Right ventricle myocardium superior (tissue), 1 donor: ENCODE measurements around the gene KRTAP20-3. TPM values are rescaled to one million over a fixed set of nuclear protein-coding genes. Genes with fewer than 3 reads are reported as not detected.

Source experiments
- ATAC-seq: fragments of 200-7000 bp; cut with Tn5 transposase; one replicate; pipeline ENCODE4 v1.9.1; 2020; ENCODE audit warnings: mild to moderate bottlenecking; ENCODE audit not compliant: poor library complexity
- DNase-seq: peaks from one replicate; pipeline ENCODE4 v3.0.0-alpha.2; 2020
- intact Hi-C: fragments of 100-400 bp; cut with DNase I; formaldehyde crosslinking; loops from one replicate; pipeline ENCODE4 v1.11.2; 2022
- total RNA-seq: library from RNA; stranded (reverse); fragmentation: NEBNext Ultra II Directional; extraction: Animal tissue kit (Norgen Biotek cat#: 25700); gene quantifications from one replicate; pipeline ENCODE4 v1.2.1, GENCODE V29; 2021
- donor health status: DM: no; HTN: yes; CAD: no; lungs with severe emphysema.

KRTAP20-3 gene
- total RNA-seq, 1 donor from 2014 or later = not detected

DNA sequence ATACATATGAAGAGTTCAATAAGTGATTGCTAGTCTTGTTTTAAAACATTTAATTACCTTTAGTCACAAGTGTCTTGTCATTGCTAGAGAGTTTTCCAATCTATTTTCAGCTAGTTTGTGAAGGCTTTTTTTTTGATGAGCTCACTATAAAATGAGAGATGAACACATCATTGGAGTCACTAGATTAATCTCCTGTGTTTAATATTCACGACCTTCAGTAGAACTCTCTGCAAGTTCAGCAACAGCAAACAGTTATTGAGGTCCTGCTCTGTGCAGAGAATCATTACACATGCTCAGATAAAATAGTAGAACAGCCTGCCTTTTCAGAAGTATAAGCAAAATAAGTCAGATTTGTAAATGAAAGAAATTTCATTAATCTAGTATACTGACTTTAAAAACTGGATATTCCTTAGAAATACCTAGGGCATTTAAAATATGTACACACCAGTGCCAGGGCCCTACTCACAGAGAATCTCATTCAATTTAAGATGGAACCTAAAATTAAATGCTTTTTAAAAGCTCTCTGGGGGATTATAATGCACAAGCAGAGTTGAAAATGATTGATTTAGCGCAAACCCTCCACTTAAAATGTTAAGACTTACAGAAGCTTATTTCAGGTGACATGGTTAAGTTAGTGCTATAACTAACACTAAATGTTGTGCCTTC lies 30.5 kb downstream of the KRTAP20-3 start:
- DNase-seq (no peak), ATAC-seq (no peak)
- intact Hi-C loops = no loop called here

GRCh38 chr21:30674312-30674711 lies 31.6 kb downstream of the KRTAP20-3 start:
- DNase-seq (no peak), ATAC-seq (no peak)
- intact Hi-C loops = no loop called here

DNA sequence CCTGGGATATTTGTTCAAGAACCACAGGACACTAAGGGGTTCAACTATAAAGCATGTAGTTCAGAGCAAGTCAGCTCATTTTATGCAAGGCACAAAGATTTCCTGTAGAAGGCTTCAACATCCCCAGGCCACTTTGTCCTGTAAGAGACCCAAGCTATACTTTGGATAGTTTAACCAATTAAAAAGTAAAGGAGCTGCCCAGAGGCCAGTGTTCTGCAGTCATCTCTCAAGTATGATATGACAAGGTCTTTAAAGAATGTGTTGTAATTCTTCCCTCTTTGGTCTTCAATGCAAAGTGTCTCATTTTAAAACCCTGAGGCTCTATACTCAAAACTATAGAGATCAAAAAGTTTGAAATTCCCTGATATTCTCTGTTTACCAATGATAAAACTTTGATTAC lies 34.1 kb downstream of the KRTAP20-3 start:
- ATAC-seq (no peak), DNase-seq (no peak)
- intact Hi-C loops = no loop called here

DNA sequence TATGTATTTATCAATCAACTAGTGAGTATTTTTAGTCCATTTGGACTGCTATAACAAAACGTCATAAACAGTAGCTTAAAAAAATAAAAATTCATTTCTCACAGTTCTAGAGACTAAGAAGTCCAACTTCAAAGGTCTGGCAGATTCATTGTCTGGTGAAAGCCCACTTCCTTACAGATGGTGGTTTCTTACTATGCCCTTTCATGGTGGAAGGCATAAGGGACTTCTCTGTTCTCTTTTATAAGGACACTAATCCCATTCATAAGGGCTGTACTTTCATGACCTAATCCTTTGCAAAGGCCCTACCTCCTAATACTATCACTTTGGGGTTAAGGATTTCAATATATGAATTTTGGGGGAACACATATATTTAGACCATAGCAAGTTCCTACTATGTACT lies 37.9 kb downstream of the KRTAP20-3 start:
- intact Hi-C loops = no loop called here
- ATAC-seq = no peak

DNA sequence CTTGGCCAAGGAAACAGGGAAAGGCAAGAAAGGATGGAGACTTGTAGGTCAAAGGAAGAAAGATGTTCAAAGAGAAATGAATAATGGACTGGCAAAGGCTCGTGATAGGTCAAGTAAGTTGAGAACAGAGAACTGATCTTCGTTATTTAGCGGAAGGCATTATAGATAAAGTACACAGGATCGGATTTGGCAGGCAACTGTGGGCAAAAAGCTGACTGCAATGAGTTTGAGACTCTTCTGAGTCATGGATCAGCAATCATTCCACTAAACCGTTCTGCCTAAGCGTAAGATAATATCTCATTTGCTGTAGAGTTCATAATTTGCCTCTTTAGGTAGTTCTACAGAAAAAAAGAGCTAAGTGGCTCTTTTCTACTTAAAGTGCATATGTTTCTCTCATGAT lies 41.8 kb downstream of the KRTAP20-3 start:
- DNase-seq (no peak), ATAC-seq (no peak)
- intact Hi-C loops = no loop called here

More for the DNA sequence above, 37.9 kb downstream of the KRTAP20-3 start:
- DNase-seq = no peak

GRCh38 chr21:30689822-30690221 lies 47.2 kb downstream of the KRTAP20-3 start:
- ATAC-seq (no peak), DNase-seq (no peak)
- intact Hi-C loops = no loop called here

Other genes starting within 250 kb of the KRTAP20-3 start
- not detected for gene KRTAP13-1, start 246.8 kb upstream of the KRTAP20-3 start, total RNA-seq
- gene KRTAP13-3, start 216.9 kb upstream of the KRTAP20-3 start, total RNA-seq = not detected
- gene KRTAP13-4, start 212.6 kb upstream of the KRTAP20-3 start, total RNA-seq = not detected
- gene KRTAP15-1, start 202.6 kb upstream of the KRTAP20-3 start, total RNA-seq = not detected
- gene KRTAP19-1, start 162.5 kb upstream of the KRTAP20-3 start, total RNA-seq = not detected
- gene KRTAP19-2, start 155.4 kb upstream of the KRTAP20-3 start, total RNA-seq = not detected
- gene KRTAP19-3, start 150.9 kb upstream of the KRTAP20-3 start, total RNA-seq = not detected
- gene KRTAP19-4, start 145.7 kb upstream of the KRTAP20-3 start, total RNA-seq = not detected
- gene KRTAP19-5, start 140.7 kb upstream of the KRTAP20-3 start, total RNA-seq = not detected
- not detected for gene KRTAP19-6, start 101.0 kb upstream of the KRTAP20-3 start, total RNA-seq
- not detected for gene KRTAP19-7, start 81.5 kb upstream of the KRTAP20-3 start, total RNA-seq
- not detected for gene KRTAP22-2, start 52.5 kb upstream of the KRTAP20-3 start, total RNA-seq
- not detected for gene KRTAP6-3, start 50.4 kb upstream of the KRTAP20-3 start, total RNA-seq
- not detected for gene KRTAP6-2, start 44.0 kb upstream of the KRTAP20-3 start, total RNA-seq
- not detected for gene KRTAP22-1, start 41.8 kb upstream of the KRTAP20-3 start, total RNA-seq
- not detected for gene KRTAP6-1, start 28.9 kb upstream of the KRTAP20-3 start, total RNA-seq
- not detected for gene KRTAP20-1, start 26.4 kb upstream of the KRTAP20-3 start, total RNA-seq
- gene KRTAP20-4, start 22.2 kb upstream of the KRTAP20-3 start, total RNA-seq = not detected
- gene KRTAP20-2, start 7.7 kb upstream of the KRTAP20-3 start, total RNA-seq = not detected
- gene KRTAP21-3, start 75.9 kb downstream of the KRTAP20-3 start, total RNA-seq = not detected
- not detected for gene KRTAP21-2, start 104.4 kb downstream of the KRTAP20-3 start, total RNA-seq
- gene KRTAP21-1, start 112.6 kb downstream of the KRTAP20-3 start, total RNA-seq = not detected
- gene KRTAP8-1, start 170.4 kb downstream of the KRTAP20-3 start, total RNA-seq = not detected
- not detected for gene KRTAP7-1, start 186.9 kb downstream of the KRTAP20-3 start, total RNA-seq
- not detected for gene KRTAP11-1, start 238.7 kb downstream of the KRTAP20-3 start, total RNA-seq